ENCODE measurements around the gene TNS3.
"Not testable (repeated sequence)": the region's sequence is repeated elsewhere in the genome, so short reads cannot be mapped to it uniquely, and the experiment has no call there.

The TNS3 gene

DNA sequence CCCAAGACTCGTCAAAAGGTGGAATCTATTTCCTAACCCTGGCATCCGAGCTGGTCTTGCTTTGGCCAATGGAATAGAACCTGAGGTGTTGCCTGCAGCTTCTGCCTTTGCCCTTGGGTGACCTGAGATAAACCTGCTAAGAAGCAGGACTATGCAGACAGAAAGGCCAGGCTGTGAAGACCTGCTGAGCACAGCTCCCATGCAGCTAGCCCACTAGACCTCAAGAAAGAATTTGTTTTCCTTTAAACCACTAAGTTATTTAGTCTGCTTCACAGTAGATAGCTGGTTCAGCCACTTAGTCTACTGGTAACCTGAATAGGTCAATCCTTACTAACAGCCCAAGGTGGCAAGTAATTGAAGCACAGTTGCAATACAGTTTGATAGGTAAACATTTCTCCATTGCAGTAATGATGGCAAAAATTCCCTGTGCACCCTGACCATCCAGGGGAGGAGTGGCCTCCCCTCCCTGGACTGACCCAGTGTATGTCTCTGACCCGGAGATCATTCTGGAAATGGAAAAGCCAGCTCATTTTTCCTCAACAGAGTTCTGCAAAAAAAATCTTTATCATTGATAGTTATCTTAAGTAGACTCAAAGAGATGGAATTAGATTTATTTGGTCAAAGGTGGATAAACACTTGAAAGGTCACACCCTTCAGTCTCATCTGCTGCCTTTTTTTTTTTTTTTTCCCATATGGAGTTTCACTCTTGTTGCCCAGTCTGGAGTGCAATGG lies 20.0 kb downstream of the TNS3 start:
- no peak for DNase-seq (ENCODE audit: low read depth)

DNA sequence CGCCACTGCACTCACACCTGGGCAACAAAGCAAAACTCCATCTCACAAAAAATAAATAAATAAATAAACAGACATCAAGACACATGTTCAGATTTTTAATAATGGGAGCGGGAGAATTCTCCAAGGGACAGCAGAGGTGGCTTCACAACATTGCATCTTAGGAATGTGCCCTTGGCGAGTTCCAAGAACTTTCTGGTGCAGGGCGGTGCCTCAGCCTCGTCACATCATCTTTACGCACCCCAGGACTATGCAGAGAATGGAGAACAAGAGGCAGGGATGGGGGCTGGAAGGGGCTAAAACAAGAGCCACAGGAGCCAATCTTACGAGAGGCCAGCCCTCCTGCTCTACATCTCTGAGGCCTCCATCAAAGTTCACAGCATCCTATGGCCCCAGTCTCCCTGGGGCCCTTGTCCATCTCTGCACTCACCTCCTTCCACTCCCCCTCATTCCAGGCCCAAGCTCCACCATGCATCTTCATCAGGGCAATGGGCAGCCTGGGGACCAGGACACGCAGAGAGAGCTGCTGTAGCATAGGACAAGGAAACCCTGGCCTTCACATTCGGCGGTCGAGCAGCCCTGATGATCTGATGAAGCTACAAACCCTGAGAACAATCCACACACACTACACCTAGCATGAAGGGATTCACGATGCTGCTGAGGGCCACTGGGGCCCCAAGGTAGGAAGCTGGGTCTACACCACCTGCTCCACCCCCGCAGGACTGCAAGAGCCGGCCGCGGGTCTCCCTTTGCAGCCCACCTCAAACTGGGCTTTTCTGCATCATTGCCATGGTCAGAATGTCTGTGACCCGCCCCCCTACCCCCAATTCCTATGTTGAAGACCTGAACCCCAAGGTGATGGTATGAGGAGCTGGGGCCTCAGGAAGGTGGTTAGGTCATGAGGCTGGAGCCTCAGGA lies 22.3 kb downstream of the TNS3 start:
- DNase-seq (ENCODE audit: low read depth): no peak

DNA sequence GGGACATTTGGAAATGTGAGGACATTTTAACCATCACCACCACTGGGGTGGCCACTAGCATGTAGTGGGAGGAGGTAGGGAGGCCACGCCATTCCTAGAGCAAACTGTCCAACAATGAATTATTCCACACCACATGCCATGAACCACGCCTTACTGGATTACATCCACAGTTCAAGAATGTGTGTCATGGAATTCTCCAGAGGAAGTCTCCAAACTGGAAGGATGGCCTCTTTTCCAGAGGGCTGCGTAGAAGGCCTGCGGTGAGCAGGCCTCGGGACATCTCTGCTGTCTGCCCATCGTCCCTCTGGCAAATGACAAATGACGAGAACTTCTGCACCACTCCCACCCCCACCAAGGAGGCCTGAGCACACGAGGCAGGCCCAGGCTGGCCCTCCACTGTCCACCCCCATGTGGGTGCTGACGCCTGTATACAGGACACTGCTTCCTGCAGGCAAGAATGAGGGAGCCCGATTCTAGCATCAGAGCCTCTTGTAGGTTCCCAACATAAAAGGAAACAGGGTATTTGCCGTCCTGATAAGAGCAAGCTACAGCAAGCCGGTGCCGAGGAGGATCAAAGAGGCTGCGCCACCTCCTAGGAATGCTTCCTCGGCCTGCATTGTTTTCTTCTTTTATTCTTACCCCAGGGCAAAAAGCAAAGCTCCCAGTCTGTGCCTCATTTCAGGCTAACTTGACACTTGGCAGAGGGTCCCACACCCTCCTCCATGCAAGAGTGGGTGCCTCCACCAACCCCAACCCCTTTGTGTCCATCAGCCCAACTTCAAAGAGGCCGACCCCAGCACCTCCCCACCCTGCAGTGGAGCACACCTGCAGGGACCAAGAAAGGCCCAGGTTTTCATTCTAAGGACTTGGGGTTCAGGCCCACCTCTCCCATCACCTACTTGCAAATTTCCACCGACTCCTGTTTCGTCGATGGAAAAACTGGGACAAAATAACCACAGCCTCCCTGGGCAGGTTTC lies 23.9 kb downstream of the TNS3 start:
- DNase-seq (ENCODE audit: low read depth): peak; percentile 81

DNA sequence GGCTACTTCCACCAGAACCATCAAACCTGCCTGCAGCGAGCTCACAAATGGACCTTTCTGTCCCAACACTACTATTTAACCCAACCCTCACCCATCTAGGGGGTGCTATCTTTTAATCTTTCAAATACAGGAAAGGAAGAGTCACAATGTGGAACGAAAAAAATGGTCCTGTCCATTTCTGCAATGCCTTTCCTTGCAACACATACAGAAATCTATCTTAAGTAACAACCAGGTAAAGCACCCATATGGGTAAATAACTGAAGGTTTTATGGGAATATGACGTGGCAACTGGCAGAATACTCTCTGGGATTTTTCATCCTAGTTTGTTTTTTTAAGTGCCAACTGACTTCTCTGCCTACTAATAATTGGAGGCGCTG lies 24.6 kb downstream of the TNS3 start:
- DNase-seq (ENCODE audit: low read depth): no peak

DNA sequence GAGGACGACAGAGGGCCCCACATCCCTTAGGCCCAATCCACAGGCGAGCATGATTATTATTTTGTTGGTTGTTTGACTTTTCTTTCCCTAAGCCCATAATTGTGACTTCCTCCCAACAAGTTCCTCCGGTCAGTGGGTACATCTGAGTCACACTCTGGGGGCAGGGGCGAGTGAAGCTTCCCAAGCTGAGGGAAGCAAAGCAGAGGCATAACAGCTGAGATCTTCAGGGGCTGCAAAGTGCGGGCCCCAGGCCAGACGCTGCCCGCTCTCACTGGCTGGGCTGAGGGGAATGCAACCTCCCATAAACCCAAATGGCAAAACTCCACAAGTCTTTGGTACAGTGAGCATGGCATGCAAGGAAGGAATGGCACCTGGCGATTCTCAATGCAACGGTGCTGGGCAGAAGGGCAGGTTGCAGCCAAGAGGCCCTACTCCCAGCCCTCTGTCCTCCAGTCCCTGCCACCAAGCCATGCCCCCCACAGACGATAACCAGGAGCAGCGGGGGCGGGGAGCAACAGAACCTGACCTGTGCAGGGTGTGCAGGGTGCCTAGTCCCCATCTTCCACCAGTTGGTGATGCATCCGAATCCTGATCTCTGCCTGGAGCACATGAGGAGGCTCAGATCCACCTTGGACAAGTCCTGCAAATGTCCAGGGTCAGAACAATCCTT lies 25.3 kb downstream of the TNS3 start:
- DNase-seq (ENCODE audit: low read depth): no peak

DNA sequence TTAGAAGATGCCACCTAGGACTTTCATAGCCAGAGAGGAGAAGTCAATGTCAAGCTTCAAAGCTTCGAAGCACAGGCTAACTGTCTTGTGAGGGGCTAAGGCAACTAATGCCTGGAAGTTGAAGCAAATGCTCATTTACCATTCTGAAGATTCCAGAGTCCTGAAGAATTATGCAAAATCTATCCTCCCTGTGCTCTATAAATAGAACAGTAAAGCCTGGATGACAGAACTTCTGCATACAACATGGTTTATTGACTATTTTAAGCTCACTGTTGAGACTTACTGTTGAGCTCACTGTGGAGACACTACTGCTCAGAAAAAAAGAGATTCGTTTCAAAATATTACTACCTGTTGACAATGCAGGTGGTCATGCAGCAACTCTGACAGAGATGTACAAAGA lies 28.6 kb downstream of the TNS3 start:
- DNase-seq (ENCODE audit: low read depth): no peak

DNA sequence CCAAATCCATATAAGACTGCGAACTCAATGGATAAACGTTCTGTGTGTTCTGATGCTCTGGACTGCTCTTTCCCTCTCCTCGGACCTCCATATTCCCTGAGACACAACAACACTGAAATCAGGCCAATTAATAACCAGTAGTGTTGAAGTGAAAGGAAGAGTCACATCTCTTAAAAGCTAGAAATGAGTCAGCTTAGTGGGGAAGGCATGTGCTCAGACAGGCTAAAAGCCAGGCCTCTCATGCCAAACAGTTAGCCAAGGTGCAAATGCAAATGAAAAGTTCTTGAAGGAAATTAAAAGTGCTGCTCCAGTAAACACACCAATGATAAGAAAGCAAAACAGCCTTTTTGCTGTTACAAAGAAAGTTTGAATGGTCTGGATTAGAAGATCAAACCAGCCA lies 29.3 kb downstream of the TNS3 start:
- peak; percentile 62 for DNase-seq (ENCODE audit: low read depth)

DNA sequence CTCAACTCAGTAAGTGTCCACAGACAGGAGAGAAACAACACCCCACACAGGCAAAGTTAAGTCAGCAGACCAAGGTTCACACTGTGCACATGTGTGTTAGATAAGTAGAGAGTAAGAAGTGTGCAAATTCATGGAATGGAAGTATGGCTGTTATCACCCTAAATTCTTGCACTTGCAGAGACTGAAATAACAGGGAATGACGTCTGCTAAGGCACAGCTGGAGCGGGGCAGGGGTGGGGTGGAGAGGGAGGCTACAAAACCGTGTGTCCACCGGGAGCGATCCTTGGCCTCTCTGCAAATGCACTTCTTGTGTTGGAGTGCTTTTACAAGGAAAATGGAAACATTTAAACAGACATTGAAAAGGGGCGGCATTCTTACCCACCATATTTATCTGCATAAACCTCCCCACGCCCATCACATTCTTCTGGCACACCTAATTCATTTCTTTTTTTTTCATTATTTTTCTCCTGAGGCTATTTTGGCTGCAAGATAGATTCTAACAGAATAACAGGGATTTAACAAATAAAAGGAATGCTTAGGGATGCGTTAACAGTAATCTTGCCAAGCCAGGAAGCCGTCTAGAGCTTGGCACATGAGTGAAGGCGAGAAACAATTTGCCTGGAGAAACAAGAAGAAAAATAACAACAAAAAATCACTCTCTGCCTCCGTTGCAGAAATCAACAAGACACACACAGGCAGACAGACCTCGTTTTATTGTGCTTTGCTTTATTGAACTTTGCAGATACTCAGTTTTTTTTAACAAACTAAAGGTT lies 30.1 kb downstream of the TNS3 start:
- DNase-seq (ENCODE audit: low read depth): no peak

DNA sequence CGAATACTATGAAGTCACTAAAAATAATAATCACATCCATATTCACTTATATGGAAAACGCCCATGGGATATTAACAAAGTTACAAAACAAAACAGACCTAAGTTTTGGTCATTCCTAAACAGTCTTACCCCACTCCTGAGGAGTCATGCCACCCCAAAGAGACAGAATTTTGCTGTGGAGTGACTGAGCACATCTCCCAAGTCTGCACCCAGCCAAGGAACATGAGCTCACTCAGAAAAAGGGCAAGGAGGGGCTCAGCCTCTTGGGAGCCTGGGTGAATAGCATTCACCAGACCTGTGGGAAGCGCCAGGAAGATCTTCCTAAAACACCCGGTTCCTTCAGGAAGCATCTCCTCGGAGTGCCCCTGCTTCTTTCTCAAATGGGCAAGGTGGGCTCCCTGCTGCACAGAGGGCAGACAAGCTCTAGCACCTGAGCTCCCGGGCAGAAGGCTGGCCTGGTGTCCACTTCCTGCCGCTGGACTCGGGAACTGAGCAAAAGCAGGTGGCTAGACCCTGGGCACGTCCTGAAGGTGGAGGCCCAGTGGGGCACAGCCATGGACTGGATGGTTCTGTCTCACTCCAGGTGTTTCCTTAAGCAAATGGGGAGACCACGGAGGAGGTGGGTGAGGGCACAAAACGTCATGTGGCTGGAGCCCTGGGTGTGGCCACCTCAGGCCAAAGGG lies 31.0 kb downstream of the TNS3 start:
- no peak for DNase-seq (ENCODE audit: low read depth)

DNA sequence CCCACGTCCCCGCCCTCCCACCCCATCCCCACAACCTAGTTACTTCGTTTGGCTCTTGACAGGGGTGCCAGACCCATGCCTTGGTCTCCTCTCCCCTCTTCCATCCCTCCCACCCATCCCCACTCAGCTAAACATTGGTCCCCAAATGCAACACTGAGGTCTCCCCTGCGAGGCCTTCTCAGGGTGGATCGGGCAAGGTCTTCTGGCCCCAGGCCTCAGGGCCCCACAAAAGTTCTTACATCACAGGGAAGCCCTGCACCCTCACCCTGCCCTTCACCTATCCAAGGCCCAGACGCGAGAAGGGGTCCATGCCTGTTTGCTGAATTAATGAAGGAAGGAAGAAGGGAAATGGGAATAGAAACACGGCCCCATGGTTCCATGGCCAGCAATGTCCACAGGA lies 32.0 kb downstream of the TNS3 start:
- no peak for DNase-seq (ENCODE audit: low read depth)

DNA sequence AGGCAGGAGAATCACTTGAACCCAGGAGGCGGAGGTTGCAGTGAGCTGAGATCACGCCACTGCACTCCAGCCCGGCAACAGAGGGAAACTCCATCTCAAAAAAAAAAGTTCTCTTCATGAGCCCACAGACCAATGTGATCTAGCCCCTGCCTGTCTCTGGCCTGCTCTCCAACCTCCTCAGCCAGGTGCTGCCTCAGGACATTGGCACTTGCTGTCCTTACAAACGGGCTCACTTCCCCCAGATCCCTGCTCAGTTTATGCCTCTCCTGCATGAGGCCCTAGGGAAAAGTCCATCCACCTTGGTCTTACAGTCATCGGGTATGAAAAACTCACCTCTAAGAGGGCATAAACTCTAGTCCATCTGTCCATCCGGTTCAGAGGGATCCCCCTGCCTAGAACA lies 32.5 kb downstream of the TNS3 start:
- no peak for DNase-seq (ENCODE audit: low read depth)

DNA sequence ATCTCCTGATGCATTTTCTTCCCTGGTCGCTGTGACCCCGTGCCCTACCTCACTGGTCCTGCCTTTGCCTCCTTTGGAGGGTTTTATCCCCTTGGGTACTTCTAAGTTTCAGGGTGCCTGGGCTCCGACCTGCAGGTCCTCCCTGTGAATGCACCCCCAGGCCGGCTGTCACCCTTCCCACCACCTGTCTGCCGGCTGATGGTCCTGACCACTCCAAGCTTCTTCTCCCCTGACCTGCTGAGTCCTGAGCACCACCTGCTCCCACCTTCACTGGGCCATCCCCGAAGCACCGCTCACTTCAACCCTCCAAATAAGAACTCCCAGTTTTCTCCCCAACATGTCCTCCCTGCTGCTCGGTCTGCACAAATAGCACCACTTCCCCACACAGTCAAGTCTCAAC lies 33.4 kb downstream of the TNS3 start:
- no peak for DNase-seq (ENCODE audit: low read depth)

DNA sequence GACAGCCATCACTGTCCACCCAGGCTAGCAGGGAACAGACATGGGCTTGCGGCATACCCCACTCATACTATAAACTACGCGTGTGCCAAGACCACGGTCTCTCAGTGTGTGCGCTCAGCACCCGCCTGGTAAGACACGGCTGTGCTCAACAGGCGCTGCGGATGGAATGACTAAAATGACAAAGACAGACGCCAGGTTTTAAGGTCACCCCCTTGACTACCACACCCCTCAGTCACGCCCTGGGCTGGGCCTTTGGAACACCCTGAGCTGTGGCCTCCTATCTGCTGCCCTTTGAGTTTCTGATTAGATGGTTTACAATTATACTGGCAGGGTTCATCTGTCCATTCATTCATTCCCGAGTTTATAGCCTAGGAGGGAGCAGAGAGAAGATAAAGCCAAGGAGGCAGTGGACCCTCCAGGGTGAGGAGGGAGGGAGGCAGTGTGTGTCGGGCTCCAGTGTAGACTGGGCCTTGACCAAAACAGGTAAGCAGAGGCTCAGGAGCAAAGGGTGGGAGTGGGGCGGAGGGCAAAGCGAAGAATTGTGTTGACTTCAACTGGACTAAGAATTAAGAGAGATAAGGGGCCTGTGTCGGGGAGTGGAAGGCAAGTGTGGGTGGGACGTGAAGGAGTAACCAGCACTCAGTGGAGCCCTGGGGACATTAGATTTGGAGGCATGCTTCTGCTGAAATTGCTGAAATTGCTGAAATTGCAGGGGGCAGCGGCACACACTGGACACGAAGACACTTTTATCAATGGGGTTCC lies 35.0 kb downstream of the TNS3 start:
- no peak for DNase-seq (ENCODE audit: low read depth)

DNA sequence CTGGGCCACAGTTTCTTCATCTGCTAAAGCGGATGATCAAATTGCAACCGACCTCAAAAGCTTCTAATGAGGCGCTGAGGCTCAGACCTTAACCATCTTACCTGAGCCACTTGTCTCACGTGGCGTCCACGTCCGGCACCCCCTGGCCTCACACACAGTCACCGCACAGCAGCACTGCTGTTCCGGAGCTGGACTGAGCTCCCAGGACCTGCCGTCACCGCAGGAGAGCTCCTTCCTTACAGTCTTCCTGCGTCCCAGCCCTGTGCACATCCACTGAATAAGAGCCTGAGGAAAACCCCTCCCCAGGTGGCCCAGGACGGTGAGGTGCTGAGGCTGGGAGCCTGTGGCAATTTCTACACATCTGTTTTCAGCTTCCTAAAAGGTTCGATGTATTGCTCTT lies 35.7 kb downstream of the TNS3 start:
- DNase-seq (ENCODE audit: low read depth): no peak

DNA sequence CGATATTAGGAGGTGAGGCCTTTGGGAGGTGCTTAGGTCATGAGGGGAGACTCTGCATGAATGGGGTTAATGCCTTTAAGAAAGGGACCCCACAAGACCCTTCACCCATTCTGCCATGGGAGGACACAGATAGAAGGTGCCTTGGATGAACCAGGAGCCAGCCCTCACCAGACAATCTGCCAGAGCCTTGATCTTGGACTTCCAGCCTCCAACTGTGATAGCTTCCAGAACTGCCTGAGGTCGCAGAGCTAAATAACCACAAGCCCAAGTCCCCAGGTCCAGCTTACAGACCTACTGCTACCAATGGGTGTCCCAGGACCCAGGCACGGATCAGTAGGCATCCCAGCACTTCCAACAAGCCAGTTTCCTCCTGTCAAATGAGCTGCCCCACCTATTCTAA lies 37.5 kb downstream of the TNS3 start:
- DNase-seq (ENCODE audit: low read depth): no peak

DNA sequence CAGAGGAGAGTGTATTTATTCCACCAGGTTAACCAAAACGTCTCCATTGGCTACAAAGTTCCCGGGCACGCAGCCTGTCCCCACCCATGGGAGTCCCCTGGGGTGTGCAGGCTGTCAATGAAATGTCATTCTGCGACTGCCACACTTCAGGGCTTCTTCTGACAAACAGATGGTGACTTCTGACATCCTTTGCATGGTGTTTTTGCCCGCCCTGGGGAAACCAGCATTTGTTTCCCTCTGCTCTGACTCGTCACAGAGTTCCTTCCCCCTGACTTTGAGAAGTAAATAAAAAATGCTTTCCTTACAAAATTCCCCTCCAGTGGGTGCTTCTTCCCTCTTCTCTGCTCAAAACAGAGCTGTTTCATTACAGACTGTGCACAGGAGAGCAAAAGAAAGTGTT lies 38.2 kb downstream of the TNS3 start:
- DNase-seq (ENCODE audit: low read depth): no peak

DNA sequence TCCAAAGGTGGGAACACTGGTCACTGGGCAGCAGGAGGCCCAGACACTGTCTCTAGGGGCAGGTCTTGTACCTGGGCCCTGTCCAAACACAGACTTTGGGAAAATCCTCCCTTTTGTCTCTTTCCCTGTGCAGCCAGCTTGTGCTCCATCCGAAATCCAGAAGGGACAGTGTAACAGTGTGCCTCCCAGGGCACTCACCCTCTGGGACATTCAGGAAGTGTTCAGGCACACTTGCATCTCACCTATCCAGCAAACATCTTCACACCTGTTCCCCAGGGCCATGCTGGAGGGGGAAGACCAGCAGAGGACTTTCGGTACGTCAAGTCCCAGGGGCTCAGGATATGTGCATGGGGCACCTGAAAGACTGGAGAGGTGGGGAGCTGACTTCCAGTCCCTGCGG lies 38.9 kb downstream of the TNS3 start:
- DNase-seq (ENCODE audit: low read depth): no peak

DNA sequence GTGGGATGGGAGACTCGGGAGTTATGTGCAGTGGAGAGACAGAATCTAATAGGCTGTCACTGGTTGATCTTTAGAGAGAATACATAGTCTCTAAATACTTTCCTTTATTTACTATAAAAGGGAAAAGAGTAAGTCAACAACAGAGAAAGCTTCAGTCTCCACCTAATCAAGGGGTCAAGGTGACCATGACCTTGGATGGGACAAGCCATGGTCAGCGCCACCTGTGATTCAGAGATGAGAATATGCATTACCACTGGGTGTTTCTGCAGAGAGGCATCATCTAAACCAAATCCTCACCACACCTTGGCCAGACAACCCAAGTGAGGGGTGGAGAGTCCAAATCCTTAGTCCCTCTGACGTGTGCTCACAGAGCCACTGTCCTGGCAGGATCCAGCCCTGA lies 39.9 kb downstream of the TNS3 start:
- DNase-seq (ENCODE audit: low read depth): no peak

DNA sequence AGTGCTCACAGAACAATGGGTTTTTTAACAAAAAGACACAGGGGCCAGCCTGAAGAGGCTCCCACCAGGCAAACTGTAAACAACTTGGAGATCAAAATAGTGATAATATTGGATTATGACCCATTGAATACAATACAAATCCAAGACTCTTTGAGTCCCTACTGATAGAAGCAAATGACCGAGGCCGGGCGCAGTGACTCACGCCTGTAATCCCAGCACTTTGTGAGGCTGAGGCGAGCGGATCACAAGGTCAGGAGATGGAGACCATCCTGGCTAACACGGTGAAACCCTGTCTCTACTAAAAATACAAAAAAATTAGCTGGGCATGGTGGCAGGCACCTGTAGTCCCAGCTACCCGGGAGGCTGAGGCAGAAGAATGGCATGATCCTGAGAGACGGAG lies 40.4 kb downstream of the TNS3 start:
- not testable (repeated sequence) for DNase-seq (ENCODE audit: low read depth)

All from GM04503 (cell line).